Endodermal cell (in vitro differentiated cells): ENCODE data around the gene SEMA4B. TPM values are rescaled to one million over a fixed set of nuclear protein-coding genes. Genes with fewer than 3 reads are reported as not detected.

Experiments
- DNase-seq: peaks from one replicate; pipeline ENCODE4 v3.0.0-alpha.2; 2017
- H3K27ac ChIP-seq: 2 replicates; pipeline ENCODE4 v1.5.1; 2013; ENCODE audit warnings: mild to moderate bottlenecking, low read depth, low read length, moderate library complexity
- H3K27me3 ChIP-seq: 2 replicates; pipeline ENCODE4 v1.6.1; 2013; ENCODE audit warnings: mild to moderate bottlenecking, low read length, moderate library complexity; ENCODE audit not compliant: insufficient read depth, control insufficient read depth, poor library complexity, severe bottlenecking
- H3K36me3 ChIP-seq: 2 replicates; pipeline ENCODE4 v1.7.0; 2013; ENCODE audit warnings: mild to moderate bottlenecking, low read length, moderate library complexity; ENCODE audit not compliant: control insufficient read depth, insufficient read depth
- H3K4me1 ChIP-seq: one replicate; pipeline ENCODE4 v1.7.0; 2013; ENCODE audit warnings: low read length; ENCODE audit not compliant: control insufficient read depth, insufficient read depth
- H3K4me3 ChIP-seq: 2 replicates; pipeline ENCODE4 v1.5.1; 2013; ENCODE audit warnings: mild to moderate bottlenecking, low read length, moderate library complexity
- H3K9ac ChIP-seq: 2 replicates; pipeline ENCODE4 v1.6.1; 2013; ENCODE audit warnings: mild to moderate bottlenecking, low read length, moderate library complexity; ENCODE audit not compliant: poor library complexity, severe bottlenecking; ENCODE audit errors: extremely low read depth
- H3K9me3 ChIP-seq: 2 replicates; pipeline ENCODE4 v1.6.1; 2013; ENCODE audit warnings: mild to moderate bottlenecking, low read length, moderate library complexity; ENCODE audit not compliant: control insufficient read depth
- H3K27ac Mint-ChIP-seq: 2 replicates; pipeline ENCODE4 v1.8.0; 2020; ENCODE audit warnings: mixed read lengths
- H3K27me3 Mint-ChIP-seq: 2 replicates; pipeline ENCODE4 v1.8.0; 2021; ENCODE audit warnings: mild to moderate bottlenecking, mixed read lengths; ENCODE audit not compliant: insufficient read depth
- H3K36me3 Mint-ChIP-seq: 2 replicates; pipeline ENCODE4 v1.8.0; 2020; ENCODE audit warnings: low read depth, mixed read lengths
- H3K4me1 Mint-ChIP-seq: 2 replicates; pipeline ENCODE4 v1.8.0; 2020; ENCODE audit warnings: mixed read lengths
- H3K4me3 Mint-ChIP-seq: 2 replicates; pipeline ENCODE4 v1.8.0; 2020; ENCODE audit warnings: mild to moderate bottlenecking, moderate library complexity, mixed read lengths
- H3K9me3 Mint-ChIP-seq: 2 replicates; pipeline ENCODE4 v1.8.0; 2020; ENCODE audit warnings: mild to moderate bottlenecking, mixed read lengths
- CTCF ChIP-seq: fragments of 200-600 bp; sonication (generic); conservative IDR thresholded peaks from 2 replicates; pipeline ENCODE4 v1.5.0; 2021; ENCODE audit warnings: antibody characterized with exemption, mild to moderate bottlenecking
- WGBS, 2 experiments: methylation state at CpG; one replicate each; pipeline versions ENCODE4 v1.1.5 to v1.1.7; 2013; ENCODE audit warnings: missing lambda C conversion rate in 2 of 2, mixed read lengths in 1 of 2; ENCODE audit not compliant: insufficient coverage in 1 of 2, insufficient read length in 1 of 2; 5-methylcytosine and 5-hydroxymethylcytosine counted together
- total RNA-seq, 2 donors: library from RNA; stranded (reverse); fragmentation: NEBNext Ultra II Directional in 1 of 2; extraction: Animal tissue kit (Norgen Biotek cat#: 25700) in 1 of 2; gene quantifications; 2 replicates in 1 of 2; 3 replicates in 1 of 2; pipeline ENCODE4 v1.2.1, GENCODE V29; 2021

The SEMA4B gene
- total RNA-seq, 2 donors from 2014 or later, result 25.1 to 33.1 TPM

- no peak overlapping the region for H3K9ac ChIP-seq
- TF ChIP-seq CTCF, result no peak
- H3K9me3 ChIP-seq, result no peaks in the 10 kb centered on the region
- H3K4me3 ChIP-seq, result no peak overlapping the region
- 89 to 96% methylated on average over 3 to 7 of the region's 7 CpGs for WGBS, 2 experiments
- no peaks in the 10 kb centered on the region for H3K4me1 ChIP-seq
- Mint-ChIP-seq H3K4me3 (no peak overlapping the region), H3K36me3 (peaks cover 25% of the 10 kb centered on the region), H3K4me1 (no peaks in the 10 kb centered on the region), H3K9me3 (no peaks in the 10 kb centered on the region), H3K27me3 (no peaks in the 10 kb centered on the region), H3K27ac (no peak overlapping the region)
- no peak for DNase-seq
- H3K36me3 ChIP-seq, result peaks cover 9% of the 10 kb centered on the region
- H3K27me3 ChIP-seq, result no peaks in the 10 kb centered on the region
- no peak overlapping the region for H3K27ac ChIP-seq
Observed at GRCh38 chr15:90227336-90227735, 26.2 kb downstream of the SEMA4B start.

GRCh38 chr15:90227816-90228772 lies 27.0 kb downstream of the SEMA4B start:
- Mint-ChIP-seq H3K36me3 (peaks cover 25% of the 10 kb centered on the region), H3K9me3 (no peaks in the 10 kb centered on the region), H3K27ac (no peak overlapping the region), H3K27me3 (no peaks in the 10 kb centered on the region), H3K4me3 (no peak overlapping the region), H3K4me1 (peaks cover 3% of the 10 kb centered on the region)
- 93 to 99% methylated on average over 23 to 38 of the region's 38 CpGs for WGBS, 2 experiments
- Histone ChIP-seq H3K4me3 (no peak overlapping the region), H3K9ac (no peak overlapping the region), H3K27ac (no peak overlapping the region), H3K9me3 (no peaks in the 10 kb centered on the region), H3K36me3 (peaks cover 9% of the 10 kb centered on the region), H3K4me1 (no peaks in the 10 kb centered on the region), H3K27me3 (no peaks in the 10 kb centered on the region)
- TF ChIP-seq CTCF, result no peak
- DNase-seq, result no peak

- H3K27ac ChIP-seq, result no peak overlapping the region
- H3K9me3 Mint-ChIP-seq, result no peaks in the 10 kb centered on the region
- H3K36me3 Mint-ChIP-seq, result peaks cover 20% of the 10 kb centered on the region
- DNase-seq, result no peak
- H3K4me1 ChIP-seq, result no peaks in the 10 kb centered on the region
- peaks cover 9% of the 10 kb centered on the region for H3K36me3 ChIP-seq
- peaks cover 3% of the 10 kb centered on the region for H3K4me1 Mint-ChIP-seq
- H3K27me3 Mint-ChIP-seq, result no peaks in the 10 kb centered on the region
- no peak overlapping the region for H3K4me3 ChIP-seq
- WGBS, 2 experiments, result 94 to 97% methylated on average over 14 to 15 of the region's 15 CpGs
- no peaks in the 10 kb centered on the region for H3K27me3 ChIP-seq
- TF ChIP-seq CTCF, result no peak
- no peak overlapping the region for H3K9ac ChIP-seq
- H3K4me3 Mint-ChIP-seq, result no peak overlapping the region
- no peaks in the 10 kb centered on the region for H3K9me3 ChIP-seq
- no peak overlapping the region for H3K27ac Mint-ChIP-seq
Observed at GRCh38 chr15:90228960-90229359, 27.8 kb downstream of the SEMA4B start.
